C1 segment of cervical spinal cord (tissue), 14 donors: ENCODE results near the gene RSU1.
A peak's percentile ranks its signal among the peaks of the same experiment; 100 is the strongest.

Experiments
- DNase-seq, 14 donors: peaks; one replicate each; lab custom pipeline; 2025; lab: John Stamatoyannopoulos, UW

The RSU1 gene

GRCh38 chr10:16609211-16609610 lies 208.0 kb downstream of the RSU1 start:
- DNase-seq, result no peak

- DNase-seq, result peak in 1 of 14 donors; percentile 7
These were observed 210.3 kb downstream of the RSU1 start for GRCh38 chr10:16606923-16607322.

- no peak for DNase-seq
These were observed 210.8 kb downstream of the RSU1 start for GRCh38 chr10:16606421-16606820.

- DNase-seq, result no peak
These were observed 213.9 kb downstream of the RSU1 start for GRCh38 chr10:16603308-16603707.

- DNase-seq, result no peak
These were observed 215.0 kb downstream of the RSU1 start for GRCh38 chr10:16602104-16602775.

- no peak for DNase-seq
These were observed 217.6 kb downstream of the RSU1 start for GRCh38 chr10:16599662-16600061.

GRCh38 chr10:16597656-16598055 lies 219.6 kb downstream of the RSU1 start:
- no peak for DNase-seq

GRCh38 chr10:16592378-16592777 lies 224.8 kb downstream of the RSU1 start:
- no peak for DNase-seq

GRCh38 chr10:16586358-16587138 lies 230.7 kb downstream of the RSU1 start:
- DNase-seq, result no peak

- no peak for DNase-seq
These were observed 232.1 kb downstream of the RSU1 start for GRCh38 chr10:16585103-16585502.

- DNase-seq, result peak in 1 of 14 donors; percentile 4
These were observed 233.8 kb downstream of the RSU1 start for GRCh38 chr10:16583382-16583781.

GRCh38 chr10:16581202-16581601 lies 236.0 kb downstream of the RSU1 start:
- no peak for DNase-seq

- no peak for DNase-seq
These were observed 246.5 kb downstream of the RSU1 start for GRCh38 chr10:16570731-16571130.

GRCh38 chr10:16566202-16566805 lies 250.9 kb downstream of the RSU1 start:
- no peak for DNase-seq

GRCh38 chr10:16565604-16566003 lies 251.6 kb downstream of the RSU1 start:
- no peak for DNase-seq

- no peak for DNase-seq
These were observed 254.3 kb downstream of the RSU1 start for GRCh38 chr10:16562891-16563290.

GRCh38 chr10:16559236-16559773 lies 257.9 kb downstream of the RSU1 start:
- DNase-seq, result no peak

GRCh38 chr10:16547973-16548372 lies 269.3 kb downstream of the RSU1 start:
- no peak for DNase-seq

- DNase-seq, result peak in 1 of 14 donors; percentile 61
These were observed 272.0 kb downstream of the RSU1 start for GRCh38 chr10:16545116-16545736.

GRCh38 chr10:16544591-16544990 lies 272.6 kb downstream of the RSU1 start:
- DNase-seq, result no peak

GRCh38 chr10:16544099-16544498 lies 273.1 kb downstream of the RSU1 start:
- DNase-seq, result no peak
